Panc1 (cell line): ENCODE results near the gene DIP2C. TPM values are rescaled to one million over a fixed set of nuclear protein-coding genes. Genes with fewer than 3 reads are reported as not detected.

Source experiments
- ATAC-seq: fragments of 200-7000 bp; cut with Tn5 transposase; 2 replicates; pipeline ENCODE4 v1.9.1; 2020; ENCODE audit warnings: mild to moderate bottlenecking, moderate library complexity
- BruUV-seq: library from RNA; stranded (reverse); fragments of 400-500 nt; replicated peaks from 2 replicates; lab custom pipeline; 2021; lab: Mats Ljungman, UMichigan
- CTCF ChIA-PET: fragments of 300-600 bp; sonication (Branson Sonifier 250); formaldehyde crosslinking; loops from one replicate; lab custom pipeline; 2022; ENCODE audit warnings: antibody characterized with exemption; lab: Charles Lee
- POLR2A ChIA-PET: fragments of 300-600 bp; sonication (Branson Sonifier 250); formaldehyde crosslinking; loops from one replicate; lab custom pipeline; 2022; ENCODE audit warnings: antibody characterized with exemption; lab: Charles Lee
- DNase-seq: peaks from one replicate; pipeline ENCODE4 v3.0.0-alpha.2; 2010; ENCODE audit warnings: low read depth, low spot score
- H3K27ac ChIP-seq: 2 replicates; pipeline ENCODE4 v1.5.1; 2011; ENCODE audit warnings: mild to moderate bottlenecking, low read length, inconsistent platforms
- H3K27me3 ChIP-seq: fragments of 200-500 bp; sonication (Bioruptor generic); 2 replicates; pipeline ENCODE4 v1.6.0; 2014; ENCODE audit warnings: low read length, inconsistent platforms; ENCODE audit not compliant: control insufficient read depth, insufficient read depth
- H3K36me3 ChIP-seq: fragments of 200-500 bp; sonication (Bioruptor generic); 2 replicates; pipeline ENCODE4 v1.5.1; 2014; ENCODE audit warnings: inconsistent platforms, mild to moderate bottlenecking, low read length, moderate library complexity; ENCODE audit not compliant: control insufficient read depth, insufficient read depth
- H3K4me1 ChIP-seq: 2 replicates; pipeline ENCODE4 v1.5.1; 2011; ENCODE audit warnings: inconsistent platforms, mild to moderate bottlenecking, low read length, moderate library complexity; ENCODE audit not compliant: control insufficient read depth, insufficient read depth
- H3K4me3 ChIP-seq, 2 experiments: 2 replicates each; pipeline ENCODE4 v1.5.1; 2011 to 2012; ENCODE audit warnings: low read depth in 2 of 2, low read length in 2 of 2, mild to moderate bottlenecking in 2 of 2, inconsistent platforms in 1 of 2, moderate library complexity in 1 of 2
- H3K9me3 ChIP-seq: fragments of 200-500 bp; sonication (Bioruptor generic); 2 replicates; pipeline ENCODE4 v1.5.1; 2014; ENCODE audit warnings: low read depth, mild to moderate bottlenecking, inconsistent platforms, low read length, moderate library complexity; ENCODE audit not compliant: control insufficient read depth, insufficient read depth
- CTCF ChIP-seq: fragments of 450-650 bp; IDR thresholded peaks from 2 replicates; pipeline ENCODE4 v1.5.1; 2017; ENCODE audit warnings: mild to moderate bottlenecking
- POLR2AphosphoS5 ChIP-seq: IDR thresholded peaks from 2 replicates; pipeline ENCODE4 v1.6.1; 2012; ENCODE audit warnings: mild to moderate bottlenecking, low read depth, low read length, moderate library complexity
- SIN3A ChIP-seq: IDR thresholded peaks from 2 replicates; pipeline ENCODE4 v1.6.1; 2012; ENCODE audit warnings: low read depth, mild to moderate bottlenecking, low read length, moderate library complexity, borderline replicate concordance; ENCODE audit not compliant: insufficient read depth
- TCF7L2 ChIP-seq: IDR thresholded peaks from 2 replicates; pipeline ENCODE4 v1.6.1; 2011; ENCODE audit warnings: mild to moderate bottlenecking, low read depth, low read length, inconsistent platforms
- in situ Hi-C: cut with HindIII; loops from 2 replicates; pipeline ENCODE4 v1.10.0; 2016; ENCODE audit warnings: low sequenced_read_pairs, low pct_unique_long_range_greater_than_20kb
- intact Hi-C: fragments of 100-400 bp; cut with micrococcal nuclease; formaldehyde crosslinking; loops from one replicate; pipeline ENCODE4 v1.10.0; 2022; ENCODE audit not compliant: unreplicated experiment
- total RNA-seq: library from RNA; stranded (reverse); gene quantifications from one replicate; pipeline ENCODE4 v1.2.1, GENCODE V29; 2021; ENCODE audit not compliant: unreplicated experiment
- TF ChIP-seq, protein P1 (sequence below), 2 experiments: IDR thresholded peaks; 2 replicates each; pipeline ENCODE4 v1.6.1; 2011 to 2012; ENCODE audit warnings: low read depth in 2 of 2, control low read depth in 1 of 2, low read length in 1 of 2, mild to moderate bottlenecking in 1 of 2, moderate library complexity in 1 of 2; ENCODE audit not compliant: insufficient read depth in 1 of 2

Gene DIP2C
- total RNA-seq, 1 experiment from 2014 or later = 13.2 TPM

DNA sequence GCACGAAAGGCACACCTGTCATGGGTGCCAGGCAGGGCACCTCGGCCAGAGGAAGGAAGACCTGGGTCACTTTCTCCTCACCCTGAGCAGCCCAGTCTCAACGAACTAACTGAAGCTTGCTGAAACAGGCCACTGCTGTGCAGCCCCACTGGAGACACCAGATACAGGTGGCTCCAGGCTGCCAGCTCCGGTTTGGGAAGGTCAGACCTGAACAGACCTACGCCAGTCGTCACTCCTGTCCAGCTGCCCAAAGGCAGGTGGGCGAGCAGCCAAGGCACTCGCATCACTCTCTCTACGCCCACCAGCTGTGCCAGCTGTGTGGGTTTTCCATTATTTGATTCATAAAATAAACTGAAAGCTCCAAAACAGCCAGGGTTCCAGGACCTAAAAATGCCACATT lies 298.2 kb downstream of the DIP2C start:
- H3K27me3 ChIP-seq = no peaks in the 10 kb centered on the region
- ATAC-seq (no peak), DNase-seq (no peak)
- intact Hi-C loops = no loop called here
- ChIA-PET CTCF (no interaction called here), POLR2A (no interaction called here)
- in situ Hi-C loops = no loop called here
- H3K4me3 ChIP-seq = no peak overlapping the region
- TF ChIP-seq CTCF (no peak), TCF7L2 (no peak), POLR2AphosphoS5 (no peak), SIN3A (no peak)
- TF ChIP-seq, protein P1, sequence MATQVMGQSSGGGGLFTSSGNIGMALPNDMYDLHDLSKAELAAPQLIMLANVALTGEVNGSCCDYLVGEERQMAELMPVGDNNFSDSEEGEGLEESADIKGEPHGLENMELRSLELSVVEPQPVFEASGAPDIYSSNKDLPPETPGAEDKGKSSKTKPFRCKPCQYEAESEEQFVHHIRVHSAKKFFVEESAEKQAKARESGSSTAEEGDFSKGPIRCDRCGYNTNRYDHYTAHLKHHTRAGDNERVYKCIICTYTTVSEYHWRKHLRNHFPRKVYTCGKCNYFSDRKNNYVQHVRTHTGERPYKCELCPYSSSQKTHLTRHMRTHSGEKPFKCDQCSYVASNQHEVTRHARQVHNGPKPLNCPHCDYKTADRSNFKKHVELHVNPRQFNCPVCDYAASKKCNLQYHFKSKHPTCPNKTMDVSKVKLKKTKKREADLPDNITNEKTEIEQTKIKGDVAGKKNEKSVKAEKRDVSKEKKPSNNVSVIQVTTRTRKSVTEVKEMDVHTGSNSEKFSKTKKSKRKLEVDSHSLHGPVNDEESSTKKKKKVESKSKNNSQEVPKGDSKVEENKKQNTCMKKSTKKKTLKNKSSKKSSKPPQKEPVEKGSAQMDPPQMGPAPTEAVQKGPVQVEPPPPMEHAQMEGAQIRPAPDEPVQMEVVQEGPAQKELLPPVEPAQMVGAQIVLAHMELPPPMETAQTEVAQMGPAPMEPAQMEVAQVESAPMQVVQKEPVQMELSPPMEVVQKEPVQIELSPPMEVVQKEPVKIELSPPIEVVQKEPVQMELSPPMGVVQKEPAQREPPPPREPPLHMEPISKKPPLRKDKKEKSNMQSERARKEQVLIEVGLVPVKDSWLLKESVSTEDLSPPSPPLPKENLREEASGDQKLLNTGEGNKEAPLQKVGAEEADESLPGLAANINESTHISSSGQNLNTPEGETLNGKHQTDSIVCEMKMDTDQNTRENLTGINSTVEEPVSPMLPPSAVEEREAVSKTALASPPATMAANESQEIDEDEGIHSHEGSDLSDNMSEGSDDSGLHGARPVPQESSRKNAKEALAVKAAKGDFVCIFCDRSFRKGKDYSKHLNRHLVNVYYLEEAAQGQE (IDR thresholded peaks at IDR 0.05; ENCODE audit: insufficient read depth in 1 of 2, low read depth in 2 of 2, low read length in 1 of 2) = no peak
- BruUV-seq = no TSS peak
- H3K36me3 ChIP-seq = no peaks in the 10 kb centered on the region
- H3K9me3 ChIP-seq = no peaks in the 10 kb centered on the region
- no peaks in the 10 kb centered on the region for H3K4me1 ChIP-seq
- H3K27ac ChIP-seq = no peak overlapping the region

DNA sequence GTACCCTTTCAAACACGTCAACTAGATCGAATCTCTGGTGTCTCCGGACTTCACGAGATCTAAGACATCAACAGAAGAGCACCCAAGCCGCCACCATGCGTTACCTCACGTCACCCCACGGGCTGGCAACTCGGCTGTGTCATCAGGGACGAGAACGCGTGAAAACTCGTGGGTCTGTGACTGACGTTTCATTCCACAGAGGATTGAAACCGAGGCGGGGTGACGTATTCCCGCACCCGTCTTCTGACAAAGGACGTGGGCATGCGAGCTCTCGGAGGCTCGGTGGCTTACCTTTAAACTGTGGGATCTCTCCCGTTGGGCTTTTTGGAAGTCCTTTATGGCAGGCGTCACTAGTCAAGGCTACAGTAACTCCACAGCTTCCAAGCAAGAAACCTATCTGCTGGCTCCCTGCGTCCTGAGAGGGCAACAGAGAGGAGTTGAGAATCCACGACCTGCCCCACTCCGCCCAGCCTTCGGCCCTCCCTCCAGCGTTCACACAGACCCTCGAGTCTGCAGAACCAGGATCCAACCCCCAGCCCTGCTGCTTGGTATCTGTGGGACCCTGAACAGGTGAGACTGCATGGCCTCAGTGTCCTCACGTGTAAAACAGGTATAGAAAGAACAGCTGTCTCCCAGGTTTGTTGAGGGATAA lies 298.9 kb downstream of the DIP2C start:
- H3K27ac ChIP-seq = no peak overlapping the region
- H3K4me3 ChIP-seq = no peak overlapping the region
- no peak for DNase-seq
- in situ Hi-C loops (no loop called here), intact Hi-C loops (no loop called here)
- POLR2A ChIA-PET = no interaction called here
- H3K4me1 ChIP-seq = no peaks in the 10 kb centered on the region
- no peak for ATAC-seq
- H3K27me3 ChIP-seq = no peaks in the 10 kb centered on the region
- CTCF ChIA-PET = no interaction called here
- no peaks in the 10 kb centered on the region for H3K9me3 ChIP-seq
- no peaks in the 10 kb centered on the region for H3K36me3 ChIP-seq
- no TSS peak for BruUV-seq
- no peak for TF ChIP-seq CTCF
- TF ChIP-seq POLR2AphosphoS5 = no peak
- TF ChIP-seq SIN3A = no peak
- TF ChIP-seq, protein P1 (IDR thresholded peaks at IDR 0.05; ENCODE audit: insufficient read depth in 1 of 2, low read depth in 2 of 2, low read length in 1 of 2) = no peak
- no peak for TF ChIP-seq TCF7L2
